ENCODE data around the gene SCAF4.
"Not testable (repeated sequence)": the region's sequence is repeated elsewhere in the genome, so short reads cannot be mapped to it uniquely, and the experiment has no call there.

The SCAF4 gene

GRCh38 chr21:31654340-31654739 lies 77.6 kb downstream of the SCAF4 start:
- DNase-seq (ENCODE audit: insufficient read length), result no peak
- FAIRE-seq, result no peak
- TF ChIP-seq TAF1 (IDR thresholded peaks at IDR 0.05; ENCODE audit: borderline replicate concordance, low read depth, low read length), result no peak

- DNase-seq (ENCODE audit: insufficient read length), result not testable (repeated sequence)
Measured at GRCh38 chr21:31651491-31651890, 80.4 kb downstream of the SCAF4 start.

GRCh38 chr21:31650930-31651329 lies 81.0 kb downstream of the SCAF4 start:
- no peak for DNase-seq (ENCODE audit: insufficient read length)
- TF ChIP-seq POLR2AphosphoS5 (IDR thresholded peaks at IDR 0.05; ENCODE audit: low read depth, low read length), result no peak
- no peak for FAIRE-seq

More at GRCh38 chr21:31651491-31651890, 80.4 kb downstream of the SCAF4 start:
- FAIRE-seq, result not testable (repeated sequence)

- TF ChIP-seq POLR2AphosphoS5 (IDR thresholded peaks at IDR 0.05; ENCODE audit: low read depth, low read length) (no peak), POLR2A (IDR thresholded peaks at IDR 0.05; ENCODE audit: low read depth, low read length) (no peak)
- FAIRE-seq (no peak), DNase-seq (ENCODE audit: insufficient read length) (no peak)
Measured at GRCh38 chr21:31647650-31648049, 84.3 kb downstream of the SCAF4 start.

- no peak for TF ChIP-seq POLR2AphosphoS5 (IDR thresholded peaks at IDR 0.05; ENCODE audit: low read depth, low read length)
- no peak for TF ChIP-seq TAF1 (IDR thresholded peaks at IDR 0.05; ENCODE audit: borderline replicate concordance, low read depth, low read length)
- FAIRE-seq, result no peak
- DNase-seq (ENCODE audit: insufficient read length), result no peak
Measured at GRCh38 chr21:31644643-31645042, 87.3 kb downstream of the SCAF4 start.

GRCh38 chr21:31641416-31641922 lies 90.4 kb downstream of the SCAF4 start:
- TF ChIP-seq POLR2AphosphoS5 (IDR thresholded peaks at IDR 0.05; ENCODE audit: low read depth, low read length), result no peak
- TF ChIP-seq TAF1 (IDR thresholded peaks at IDR 0.05; ENCODE audit: borderline replicate concordance, low read depth, low read length), result no peak
- no peak for TF ChIP-seq POLR2A (IDR thresholded peaks at IDR 0.05; ENCODE audit: low read depth, low read length)
- DNase-seq (ENCODE audit: insufficient read length) (no peak), FAIRE-seq (no peak)

GRCh38 chr21:31636874-31637273 lies 95.0 kb downstream of the SCAF4 start:
- TF ChIP-seq POLR2AphosphoS5 (IDR thresholded peaks at IDR 0.05; ENCODE audit: low read depth, low read length), result no peak
- TF ChIP-seq TAF1 (IDR thresholded peaks at IDR 0.05; ENCODE audit: borderline replicate concordance, low read depth, low read length), result no peak
- TF ChIP-seq POLR2A (IDR thresholded peaks at IDR 0.05; ENCODE audit: low read depth, low read length), result no peak
- no peak for FAIRE-seq

GRCh38 chr21:31634993-31635392 lies 96.9 kb downstream of the SCAF4 start:
- no peak for DNase-seq (ENCODE audit: insufficient read length)
- FAIRE-seq, result no peak

More at GRCh38 chr21:31636874-31637273, 95.0 kb downstream of the SCAF4 start:
- no peak for DNase-seq (ENCODE audit: insufficient read length)

GRCh38 chr21:31631881-31632280 lies 100.0 kb downstream of the SCAF4 start:
- DNase-seq (ENCODE audit: insufficient read length); FAIRE-seq: not testable (repeated sequence)

More at GRCh38 chr21:31634993-31635392, 96.9 kb downstream of the SCAF4 start:
- TF ChIP-seq POLR2AphosphoS5 (IDR thresholded peaks at IDR 0.05; ENCODE audit: low read depth, low read length) (no peak), POLR2A (IDR thresholded peaks at IDR 0.05; ENCODE audit: low read depth, low read length) (no peak), TAF1 (IDR thresholded peaks at IDR 0.05; ENCODE audit: borderline replicate concordance, low read depth, low read length) (no peak)

- FAIRE-seq (no peak), DNase-seq (ENCODE audit: insufficient read length) (no peak)
- no peak for TF ChIP-seq TAF1 (IDR thresholded peaks at IDR 0.05; ENCODE audit: borderline replicate concordance, low read depth, low read length)
- no peak for TF ChIP-seq POLR2A (IDR thresholded peaks at IDR 0.05; ENCODE audit: low read depth, low read length)
- TF ChIP-seq POLR2AphosphoS5 (IDR thresholded peaks at IDR 0.05; ENCODE audit: low read depth, low read length), result no peak
Measured at GRCh38 chr21:31629972-31630711, 101.8 kb downstream of the SCAF4 start.

- FAIRE-seq (no peak), DNase-seq (ENCODE audit: insufficient read length) (no peak)
- TF ChIP-seq TAF1 (IDR thresholded peaks at IDR 0.05; ENCODE audit: borderline replicate concordance, low read depth, low read length) (no peak), POLR2A (IDR thresholded peaks at IDR 0.05; ENCODE audit: low read depth, low read length) (no peak), POLR2AphosphoS5 (IDR thresholded peaks at IDR 0.05; ENCODE audit: low read depth, low read length) (no peak)
Measured at GRCh38 chr21:31624961-31625491, 106.9 kb downstream of the SCAF4 start.

GRCh38 chr21:31624181-31624580 lies 107.7 kb downstream of the SCAF4 start:
- TF ChIP-seq POLR2AphosphoS5 (IDR thresholded peaks at IDR 0.05; ENCODE audit: low read depth, low read length) (no peak), TAF1 (IDR thresholded peaks at IDR 0.05; ENCODE audit: borderline replicate concordance, low read depth, low read length) (no peak), POLR2A (IDR thresholded peaks at IDR 0.05; ENCODE audit: low read depth, low read length) (no peak)
- FAIRE-seq (no peak), DNase-seq (ENCODE audit: insufficient read length) (no peak)

- TF ChIP-seq POLR2A (IDR thresholded peaks at IDR 0.05; ENCODE audit: low read depth, low read length) (no peak), POLR2AphosphoS5 (IDR thresholded peaks at IDR 0.05; ENCODE audit: low read depth, low read length) (no peak)
- FAIRE-seq (no peak), DNase-seq (ENCODE audit: insufficient read length) (no peak)
Measured at GRCh38 chr21:31623664-31624063, 108.3 kb downstream of the SCAF4 start.
